DND-41 (cell line): ENCODE data around the gene ABHD15.

Experiments
- EZH2 ChIP-seq: IDR thresholded peaks from 3 replicates; pipeline ENCODE4 v1.6.1; 2012; ENCODE audit warnings: borderline replicate concordance, low read depth, mild to moderate bottlenecking, moderate library complexity, low read length, inconsistent platforms; ENCODE audit not compliant: severe bottlenecking
- TF ChIP-seq, protein P1 (sequence below): IDR thresholded peaks from 2 replicates; pipeline ENCODE4 v1.5.1; 2012; ENCODE audit warnings: borderline replicate concordance, low read length, moderate library complexity, mild to moderate bottlenecking; ENCODE audit not compliant: poor library complexity, severe bottlenecking; ENCODE audit errors: extremely low read depth

DNA sequence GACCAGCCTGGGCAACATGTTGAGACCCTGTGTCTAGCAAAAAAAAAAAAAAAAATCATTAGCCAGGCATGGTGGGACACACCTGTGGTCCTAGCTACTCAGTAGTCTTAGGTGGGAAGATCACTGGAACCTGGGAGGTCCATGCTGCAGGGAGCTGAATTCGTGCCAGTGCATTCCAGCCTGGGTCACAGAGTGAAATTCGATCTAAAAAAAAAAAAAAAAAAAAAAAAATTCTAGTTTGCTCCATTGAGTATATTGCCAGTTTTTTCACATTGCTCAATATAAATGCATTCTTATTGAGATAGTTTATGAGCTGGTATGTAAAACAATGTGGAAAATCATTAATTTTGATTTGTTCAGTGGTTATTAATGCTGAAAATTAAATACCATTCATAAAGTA is 52.0 kb downstream of the ABHD15 start:
- TF ChIP-seq, protein P1, sequence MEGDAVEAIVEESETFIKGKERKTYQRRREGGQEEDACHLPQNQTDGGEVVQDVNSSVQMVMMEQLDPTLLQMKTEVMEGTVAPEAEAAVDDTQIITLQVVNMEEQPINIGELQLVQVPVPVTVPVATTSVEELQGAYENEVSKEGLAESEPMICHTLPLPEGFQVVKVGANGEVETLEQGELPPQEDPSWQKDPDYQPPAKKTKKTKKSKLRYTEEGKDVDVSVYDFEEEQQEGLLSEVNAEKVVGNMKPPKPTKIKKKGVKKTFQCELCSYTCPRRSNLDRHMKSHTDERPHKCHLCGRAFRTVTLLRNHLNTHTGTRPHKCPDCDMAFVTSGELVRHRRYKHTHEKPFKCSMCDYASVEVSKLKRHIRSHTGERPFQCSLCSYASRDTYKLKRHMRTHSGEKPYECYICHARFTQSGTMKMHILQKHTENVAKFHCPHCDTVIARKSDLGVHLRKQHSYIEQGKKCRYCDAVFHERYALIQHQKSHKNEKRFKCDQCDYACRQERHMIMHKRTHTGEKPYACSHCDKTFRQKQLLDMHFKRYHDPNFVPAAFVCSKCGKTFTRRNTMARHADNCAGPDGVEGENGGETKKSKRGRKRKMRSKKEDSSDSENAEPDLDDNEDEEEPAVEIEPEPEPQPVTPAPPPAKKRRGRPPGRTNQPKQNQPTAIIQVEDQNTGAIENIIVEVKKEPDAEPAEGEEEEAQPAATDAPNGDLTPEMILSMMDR = no peak
- TF ChIP-seq EZH2 = no peak
